Central memory CD4-positive, alpha-beta T cell (primary cell): ENCODE measurements around the gene SNX24.
"Not testable (repeated sequence)": the region's sequence is repeated elsewhere in the genome, so short reads cannot be mapped to it uniquely, and the experiment has no call there.

ENCODE experiments used
- DNase-seq: peaks from one replicate; pipeline ENCODE4 v3.0.0; 2022

Gene SNX24

DNA sequence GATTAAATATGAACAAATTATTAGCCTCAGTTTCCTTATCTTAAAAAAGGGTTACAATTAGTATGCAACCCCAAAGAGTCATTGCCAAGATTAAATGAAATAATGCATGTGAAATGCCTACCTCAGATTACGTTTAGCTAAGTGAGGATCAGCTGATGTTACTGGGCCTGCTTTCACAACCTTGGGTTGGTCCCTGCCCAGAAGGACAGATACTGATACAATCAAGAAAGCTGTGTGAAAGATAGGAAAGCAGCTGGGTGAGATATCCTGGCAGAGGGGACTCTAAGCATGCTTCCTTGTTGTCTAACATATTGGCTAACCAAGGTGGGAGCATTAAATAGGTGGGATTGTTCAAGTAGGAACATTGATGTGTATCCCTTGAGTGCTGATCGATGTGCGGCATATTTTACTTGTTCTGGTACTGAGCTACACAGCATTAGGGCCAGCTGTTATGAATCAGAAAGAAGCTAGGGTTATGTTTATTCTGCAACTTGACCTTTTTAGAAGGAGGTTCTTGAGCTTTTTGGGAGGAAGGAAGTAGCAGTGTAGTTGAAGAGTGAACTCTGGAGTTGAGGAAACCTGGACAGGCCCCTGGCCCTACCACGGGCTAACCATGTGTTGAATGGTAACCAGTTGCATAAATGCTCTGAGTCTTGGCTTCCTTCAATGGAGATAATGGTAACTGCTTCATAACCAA lies 28.9 kb downstream of the SNX24 start:
- no peak for DNase-seq

DNA sequence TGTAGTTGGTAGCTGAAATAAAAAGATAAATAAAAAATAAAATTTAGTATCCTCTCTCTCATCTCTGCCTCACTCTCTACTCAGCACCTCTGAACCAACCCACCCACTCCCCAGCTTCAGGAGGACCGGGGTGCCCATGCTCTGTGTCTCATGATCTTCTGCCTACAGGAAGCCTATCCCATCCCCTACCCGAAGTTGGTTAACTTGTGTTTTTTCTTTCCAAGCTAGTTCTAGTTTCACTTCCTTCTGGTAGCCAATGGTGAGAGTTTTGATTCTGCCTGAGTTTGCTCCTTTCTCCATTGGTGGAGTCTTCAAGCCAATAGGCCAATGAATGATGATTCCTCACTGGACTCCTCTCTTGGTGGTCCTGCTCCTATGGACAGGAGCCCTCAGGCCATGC lies 32.1 kb downstream of the SNX24 start:
- no peak for DNase-seq

GRCh38 chr5:122879076-122879475 lies 33.7 kb downstream of the SNX24 start:
- DNase-seq: no peak

DNA sequence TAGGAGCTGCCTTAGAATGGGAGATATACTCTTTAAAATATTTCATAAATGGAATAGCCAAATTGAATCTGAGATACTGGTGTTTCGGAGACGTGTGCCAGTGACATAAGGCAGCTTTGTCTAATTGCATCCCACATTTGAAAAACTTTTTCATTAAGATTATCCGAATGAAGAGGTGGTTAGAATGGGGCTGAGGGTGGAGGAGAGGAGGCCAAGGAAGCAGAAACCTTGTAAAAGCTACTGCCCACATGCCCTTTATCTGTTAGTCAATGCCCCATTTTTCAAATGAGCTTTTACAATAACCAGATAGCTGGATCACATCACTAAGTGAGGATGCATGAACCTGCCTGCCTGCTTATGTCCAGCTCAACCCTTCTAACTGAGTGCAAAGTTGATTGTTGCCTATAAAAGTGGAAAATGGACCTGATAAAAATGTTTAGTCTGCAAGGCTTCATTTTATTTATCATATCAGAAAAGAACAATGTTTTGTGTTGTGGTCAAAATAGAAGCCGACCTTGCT lies 34.8 kb downstream of the SNX24 start:
- DNase-seq: no peak

DNA sequence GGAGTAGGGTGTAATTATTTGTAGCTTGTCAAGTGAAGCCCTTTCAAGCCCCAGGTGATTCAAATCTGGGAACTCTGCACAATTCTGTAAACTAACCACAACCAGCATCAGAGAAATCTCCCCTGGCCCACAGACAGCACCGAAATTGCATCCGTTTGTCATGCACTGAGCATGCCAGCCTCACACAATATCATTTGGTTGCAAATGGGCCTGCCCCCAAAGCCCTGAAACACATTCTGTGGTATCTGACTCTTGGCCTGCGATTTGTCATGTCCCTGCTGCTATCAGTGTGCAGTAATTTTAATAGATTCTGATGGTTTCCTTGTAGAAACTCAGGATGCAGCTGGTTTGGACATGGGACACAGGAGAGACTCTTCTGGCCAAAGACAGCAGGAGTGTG lies 35.3 kb downstream of the SNX24 start:
- no peak for DNase-seq

- no peak for DNase-seq
Observed at GRCh38 chr5:122882831-122883230, 37.4 kb downstream of the SNX24 start.

GRCh38 chr5:122885045-122885517 lies 39.7 kb downstream of the SNX24 start:
- DNase-seq: no peak

DNA sequence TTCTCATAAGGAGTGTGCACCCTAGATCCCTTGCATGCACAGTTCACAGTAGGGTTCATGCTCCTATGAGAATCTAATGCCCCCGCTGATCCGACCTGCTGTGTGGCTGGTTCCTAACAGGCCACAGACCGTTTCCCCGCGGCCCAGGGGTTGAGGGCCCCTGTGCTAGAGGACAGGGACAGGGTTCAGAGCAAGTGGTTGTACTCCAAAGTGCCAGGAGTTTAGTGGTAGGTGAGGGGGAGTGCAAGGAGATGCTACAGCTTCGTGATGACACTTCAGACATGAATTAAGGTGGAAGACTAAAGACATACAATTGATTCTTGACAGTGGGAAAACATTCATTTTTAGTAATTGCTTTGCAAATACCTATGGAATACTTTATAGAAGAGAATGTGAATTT lies 40.5 kb downstream of the SNX24 start:
- no peak for DNase-seq

- no peak for DNase-seq
Observed at GRCh38 chr5:122895141-122895540, 49.7 kb downstream of the SNX24 start.

GRCh38 chr5:122896598-122897282 lies 51.3 kb downstream of the SNX24 start:
- DNase-seq: no peak

GRCh38 chr5:122897283-122897602 lies 51.8 kb downstream of the SNX24 start:
- DNase-seq: no peak

DNA sequence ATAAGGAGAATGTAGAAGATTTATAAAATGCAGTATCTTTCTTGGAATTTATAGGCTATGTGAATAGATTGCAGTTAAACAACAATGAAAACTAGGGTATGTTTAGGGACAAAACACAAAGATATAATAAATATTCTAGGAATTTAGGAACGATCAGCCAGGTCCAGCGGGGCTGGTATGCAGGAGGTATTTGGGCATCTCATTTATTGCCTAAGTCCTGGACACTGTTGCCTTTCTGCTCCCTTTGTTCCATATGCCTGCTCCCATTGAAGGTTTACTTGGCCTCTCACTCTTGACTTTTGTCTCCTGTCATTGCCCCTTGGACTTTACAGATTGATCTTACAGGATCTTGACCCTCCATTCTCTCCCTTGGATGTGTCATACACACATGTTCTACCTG lies 55.9 kb downstream of the SNX24 start:
- DNase-seq: no peak

- no peak for DNase-seq
Observed at GRCh38 chr5:122902263-122902662, 56.9 kb downstream of the SNX24 start.

GRCh38 chr5:122906768-122907167 lies 61.4 kb downstream of the SNX24 start:
- no peak for DNase-seq

- DNase-seq: no peak
Observed at GRCh38 chr5:122907276-122907675, 61.9 kb downstream of the SNX24 start.

- no peak for DNase-seq
Observed at GRCh38 chr5:122908108-122908507, 62.7 kb downstream of the SNX24 start.

DNA sequence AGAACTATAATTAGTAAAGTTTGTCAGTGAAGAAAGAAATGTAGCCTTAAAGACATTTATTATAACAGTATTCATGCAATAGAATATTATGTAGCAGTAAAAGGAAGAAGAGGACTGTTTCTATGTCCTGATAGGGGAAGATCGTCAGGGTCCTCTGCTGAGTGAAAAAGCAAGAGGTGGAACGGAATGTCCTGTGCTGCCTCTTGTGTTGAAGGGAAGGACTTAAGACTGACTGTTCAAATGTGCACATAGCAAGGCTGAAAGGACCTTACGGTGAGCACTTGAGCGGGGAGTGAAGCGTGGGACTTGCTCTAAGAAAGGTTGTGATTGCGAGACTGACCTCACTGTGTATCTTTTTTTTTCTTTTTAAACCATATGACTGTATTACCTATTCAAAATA lies 63.2 kb downstream of the SNX24 start:
- no peak for DNase-seq

GRCh38 chr5:122909470-122910100 lies 64.2 kb downstream of the SNX24 start:
- no peak for DNase-seq

DNA sequence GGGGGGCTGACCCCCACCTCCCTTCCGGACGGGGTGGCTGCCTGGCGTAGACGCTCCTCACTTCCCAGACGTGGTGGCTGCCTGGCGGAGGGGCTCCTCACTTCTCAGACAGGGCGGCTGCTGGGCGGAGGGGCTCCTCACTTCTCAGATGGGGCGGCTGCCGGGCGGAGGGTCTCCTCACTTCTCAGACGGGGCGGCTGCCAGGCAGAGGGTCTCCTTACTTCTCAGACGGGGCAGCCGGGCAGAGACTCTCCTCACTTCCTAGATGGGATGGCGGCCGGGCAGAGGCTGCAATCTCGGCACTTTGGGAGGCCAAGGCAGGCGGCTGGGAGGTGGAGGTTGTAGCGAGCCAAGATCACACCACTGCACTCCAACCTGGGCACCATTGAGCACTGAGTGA lies 68.0 kb downstream of the SNX24 start:
- DNase-seq: not testable (repeated sequence)

DNA sequence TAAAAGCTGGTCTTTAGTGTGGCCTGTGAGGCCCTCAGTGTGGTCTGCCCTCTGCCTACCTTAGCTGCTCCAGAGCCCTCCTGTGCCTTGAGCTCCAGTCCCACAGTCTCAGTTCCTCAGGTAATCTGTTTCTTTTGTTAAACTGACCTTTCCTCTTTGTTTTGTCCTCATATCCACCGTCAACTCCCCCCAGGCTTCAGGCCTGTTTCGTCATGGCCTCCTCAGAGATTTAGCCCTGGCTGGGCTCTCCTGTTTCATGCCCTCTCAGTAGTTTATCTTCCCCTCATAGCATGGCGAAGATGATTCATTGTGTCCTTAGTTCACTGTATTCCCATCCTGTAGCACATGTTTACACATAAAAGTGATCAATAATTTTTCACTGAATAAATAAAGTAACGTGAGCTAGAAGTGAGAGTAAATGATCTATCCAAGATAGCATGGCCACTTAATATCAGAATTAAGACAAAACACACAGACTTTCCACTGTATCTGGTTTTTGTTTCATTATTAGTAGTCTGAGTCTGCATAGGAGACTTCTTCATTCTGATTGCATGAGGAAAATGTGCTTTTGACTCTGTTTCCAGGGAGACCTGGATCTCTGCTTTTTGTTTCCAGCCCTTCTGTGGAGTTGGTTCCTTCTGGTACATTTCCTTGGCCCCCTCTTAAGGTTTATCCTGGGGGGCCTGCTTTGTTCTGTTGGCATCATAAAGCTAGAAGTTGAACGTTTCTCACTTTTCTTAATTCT lies 70.5 kb downstream of the SNX24 start:
- no peak for DNase-seq

- no peak for DNase-seq
Observed at GRCh38 chr5:122916490-122916889, 71.1 kb downstream of the SNX24 start.

- no peak for DNase-seq
Observed at GRCh38 chr5:122919969-122920368, 74.6 kb downstream of the SNX24 start.

- no peak for DNase-seq
Observed at GRCh38 chr5:122921826-122922225, 76.4 kb downstream of the SNX24 start.
